GM19238 (cell line): ENCODE data around the gene DAB1.

ENCODE experiments used
- DNase-seq: peaks from one replicate; pipeline ENCODE4 v3.0.0; 2011; ENCODE audit warnings: low spot score; ENCODE audit not compliant: insufficient read length

Gene DAB1

DNA sequence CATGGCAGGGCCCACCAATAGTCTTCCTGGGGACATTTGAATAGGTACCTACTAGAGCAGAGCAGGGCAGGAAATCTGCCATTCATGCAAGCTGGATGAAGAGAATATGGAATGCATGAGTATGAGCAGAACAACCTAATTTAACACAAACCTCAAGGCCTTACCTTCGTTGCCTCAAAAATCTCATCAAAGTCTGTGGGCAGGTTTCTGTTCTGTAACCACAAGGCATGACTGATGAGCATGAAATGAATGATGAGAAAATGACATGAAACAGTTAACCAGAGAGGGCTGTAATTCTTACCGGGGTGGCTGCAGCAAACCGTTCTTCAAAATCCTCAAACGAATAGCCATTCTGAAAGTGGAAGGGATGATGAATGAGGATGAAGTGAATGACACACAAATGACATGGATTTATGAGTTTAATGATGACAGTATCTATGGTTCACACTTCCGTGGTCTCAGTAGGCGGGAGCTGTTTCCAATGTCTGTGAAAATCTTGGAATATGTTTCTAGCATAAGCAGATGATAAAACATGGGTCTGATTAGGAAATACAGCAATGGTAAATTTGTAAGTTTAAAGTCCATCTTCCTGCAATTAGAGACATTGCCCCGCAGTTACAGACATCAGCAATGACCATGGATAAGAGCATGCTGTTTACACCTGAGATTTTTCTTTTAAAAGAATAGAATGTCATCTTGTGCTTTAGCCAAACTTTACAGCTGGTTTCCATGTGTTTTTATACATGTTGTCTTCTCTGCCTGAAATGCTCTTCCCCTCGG, 390.4 kb downstream of the DAB1 start:
- DNase-seq: no peak

DNA sequence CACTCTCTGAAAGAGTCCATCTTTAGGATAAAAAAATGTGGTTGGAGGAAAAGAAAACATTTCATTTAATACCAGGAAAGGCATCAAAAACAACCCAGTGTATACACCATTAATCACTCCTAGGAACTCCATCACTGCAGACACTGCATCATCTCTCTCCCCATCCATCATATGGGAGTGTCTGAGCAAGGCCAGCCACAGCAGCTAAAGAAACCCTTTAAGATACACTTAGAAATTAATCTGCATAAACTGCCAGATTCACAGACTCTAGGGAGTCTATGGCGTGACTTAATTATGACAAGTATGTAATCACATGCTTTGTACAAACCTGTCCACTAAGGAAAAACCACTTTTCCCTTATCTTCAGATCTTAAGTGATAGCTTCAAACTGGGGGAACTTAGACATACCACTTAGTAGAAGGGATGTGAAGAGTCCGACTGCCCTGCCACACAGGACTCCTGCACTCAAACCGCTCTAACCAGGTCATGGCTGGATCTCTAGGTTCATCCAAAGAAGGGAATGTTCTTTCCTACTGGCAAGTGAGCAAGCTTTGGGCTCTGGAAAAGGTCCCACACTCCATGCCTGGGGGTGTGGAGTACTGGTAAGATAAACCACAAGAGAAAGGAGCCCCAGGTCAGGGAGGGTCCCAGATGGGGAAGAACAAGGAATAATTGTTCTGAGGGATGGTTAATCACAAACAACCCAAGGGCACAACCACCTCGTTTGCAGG, 397.1 kb downstream of the DAB1 start:
- no peak for DNase-seq

DNA sequence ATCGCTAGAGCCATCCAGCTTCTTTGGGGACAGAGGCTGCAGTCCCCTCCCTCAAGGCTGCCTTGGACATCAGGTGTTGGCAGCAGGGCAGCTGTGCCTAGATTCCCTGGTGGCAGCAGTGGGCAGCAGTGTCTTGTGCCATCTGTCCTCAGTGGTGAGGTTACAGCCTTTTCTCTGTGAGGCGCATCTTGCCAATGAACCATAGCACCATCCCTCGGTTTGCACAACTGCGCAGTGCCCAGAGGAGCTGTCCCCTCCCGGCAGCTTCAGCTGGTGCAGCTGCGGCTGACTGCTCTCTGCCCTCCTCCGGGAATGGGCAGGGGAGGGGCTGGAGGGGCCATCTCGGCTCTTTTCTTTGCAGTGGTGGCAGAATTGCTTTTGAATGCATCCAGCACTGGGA, 399.0 kb downstream of the DAB1 start:
- DNase-seq: no peak

DNA sequence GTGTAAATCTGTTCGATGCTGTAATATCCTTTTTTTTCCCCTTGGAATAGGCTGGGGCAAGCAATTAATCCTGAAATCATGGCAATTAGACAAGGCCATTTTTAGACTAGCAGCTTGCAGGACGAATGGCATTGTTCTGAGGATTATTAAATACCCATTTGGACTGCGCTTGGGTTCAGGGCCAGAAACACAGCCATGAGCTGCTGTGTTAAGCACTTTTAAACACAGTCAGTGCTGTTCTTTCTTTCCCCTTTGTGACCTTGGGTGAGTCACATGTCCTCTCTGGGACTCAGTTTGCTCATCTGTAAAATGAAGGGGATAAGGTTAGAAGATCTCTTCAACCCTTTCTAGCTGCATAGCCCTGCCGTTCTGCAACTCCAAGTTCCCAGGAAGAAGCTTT, 399.4 kb downstream of the DAB1 start:
- no peak for DNase-seq

DNA sequence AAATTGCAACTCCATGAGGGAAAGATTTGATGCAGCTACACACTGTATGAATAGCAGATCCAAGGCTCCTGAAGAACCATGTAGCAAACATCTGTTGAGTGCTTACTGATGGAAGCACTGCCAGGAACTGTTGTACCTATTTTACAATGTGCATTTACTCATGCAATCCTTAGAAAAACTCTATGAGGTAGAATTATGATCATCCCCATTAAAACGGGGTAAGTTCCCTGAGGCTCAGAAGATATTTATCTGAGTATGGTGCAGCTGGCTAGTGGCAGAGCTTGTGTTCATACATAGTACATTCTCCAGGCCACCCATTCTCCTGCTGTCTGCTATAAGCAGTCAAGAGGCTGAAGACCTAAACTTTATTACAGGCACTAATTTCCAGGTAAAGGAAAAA, 403.6 kb downstream of the DAB1 start:
- DNase-seq: no peak

DNA sequence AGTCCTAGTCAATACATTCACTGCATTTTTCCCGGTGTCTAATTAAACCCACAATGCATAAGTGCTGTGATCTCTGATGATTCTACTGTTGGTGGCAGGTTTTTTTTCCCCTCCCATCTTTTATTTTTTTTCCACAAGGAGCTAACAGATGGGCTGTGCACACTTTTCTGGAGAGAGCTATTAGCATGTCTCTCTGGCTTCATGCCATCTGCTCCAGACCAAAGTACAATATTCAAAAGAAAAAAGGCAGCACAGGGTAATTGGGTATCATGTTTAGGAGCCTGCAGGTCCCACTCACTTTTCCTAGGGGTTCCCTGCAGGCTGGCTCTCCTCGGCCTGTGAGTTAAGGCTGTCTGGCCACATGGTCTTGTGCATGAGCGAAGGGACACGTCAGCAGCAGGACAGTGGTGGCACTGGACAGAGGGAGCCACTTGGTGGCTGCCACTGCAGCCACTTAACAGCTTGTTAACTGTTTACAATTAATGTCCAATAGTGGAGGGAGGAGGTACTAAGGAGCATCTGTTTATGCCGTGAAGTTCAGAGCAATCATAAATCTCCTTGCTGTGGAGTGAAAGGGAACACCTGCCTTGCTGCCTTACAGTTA, 404.5 kb downstream of the DAB1 start:
- DNase-seq: no peak

DNA sequence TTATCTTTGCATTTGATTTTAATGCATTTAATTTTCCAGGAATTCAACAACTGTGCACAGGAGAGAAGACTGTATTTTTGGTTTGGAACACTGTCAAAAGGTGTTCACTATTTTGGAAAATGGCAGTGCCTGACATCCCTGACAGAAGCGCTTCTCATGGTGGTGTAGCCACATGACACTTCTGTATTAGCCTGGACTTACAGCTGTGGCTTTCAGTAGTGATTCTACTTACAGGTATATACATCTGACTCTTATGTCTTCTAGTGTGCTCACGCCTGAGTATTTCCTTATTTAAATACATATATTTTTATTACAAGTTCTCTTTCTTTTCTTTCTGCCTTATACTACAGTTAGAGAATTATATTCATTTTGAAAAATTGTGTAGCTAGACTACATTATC, 405.7 kb downstream of the DAB1 start:
- DNase-seq: no peak

DNA sequence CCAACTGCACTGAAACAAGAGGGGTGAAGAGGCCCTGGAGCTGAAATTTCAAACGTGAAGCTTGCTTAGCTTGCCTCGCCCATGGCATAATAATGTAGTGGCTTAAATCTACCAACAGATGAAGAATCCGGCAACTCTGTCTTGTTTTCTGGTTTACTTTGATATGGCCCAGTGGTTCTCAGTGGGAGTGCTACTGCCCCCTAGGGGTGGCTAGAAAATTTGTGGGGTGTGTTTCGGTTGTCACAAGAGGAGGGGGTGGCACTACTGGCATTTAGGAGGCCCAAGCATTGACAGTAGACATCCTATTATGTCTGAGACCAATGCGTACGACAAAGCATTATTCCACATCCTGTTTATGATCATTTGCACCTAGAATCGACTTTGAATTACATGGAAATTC, 406.1 kb downstream of the DAB1 start:
- no peak for DNase-seq

DNA sequence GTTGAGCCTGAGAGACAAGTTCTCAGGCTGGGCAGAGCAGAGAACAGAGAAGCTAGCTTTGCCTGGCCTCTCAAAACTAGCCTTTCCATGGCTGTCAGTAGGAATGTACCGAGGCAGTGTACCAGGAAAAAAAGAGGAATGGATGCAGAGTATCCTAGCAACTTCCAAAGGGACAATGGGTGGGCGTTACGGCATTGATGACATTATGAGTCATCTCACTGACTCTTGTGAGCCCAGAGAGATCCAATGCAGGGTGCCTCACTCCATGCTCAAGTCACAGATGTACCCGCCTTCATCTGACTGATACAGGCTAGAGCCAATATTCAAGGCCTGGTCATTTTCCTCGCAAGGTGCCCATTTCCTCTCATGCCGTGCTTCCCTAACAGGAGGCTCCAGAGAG, 406.7 kb downstream of the DAB1 start:
- no peak for DNase-seq

DNA sequence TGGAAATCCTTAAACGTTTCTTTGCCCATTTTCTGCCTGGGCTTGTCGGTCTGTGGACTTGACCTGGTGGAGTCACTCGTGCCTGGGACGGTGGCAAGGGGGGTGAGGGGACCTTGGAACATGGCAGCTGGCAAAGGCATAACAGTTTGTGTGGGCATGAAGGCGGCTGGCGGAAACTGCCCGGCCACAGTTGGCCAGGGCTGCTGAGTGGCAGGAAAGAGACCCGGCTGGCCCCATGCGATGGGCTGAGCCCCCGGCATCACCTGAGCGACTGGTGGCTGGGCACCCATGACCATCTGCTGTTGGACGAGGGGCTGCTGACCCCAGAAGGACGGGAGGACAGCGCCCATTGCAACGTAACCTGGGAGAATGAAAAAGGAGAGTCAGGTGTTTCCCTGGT, 408.8 kb downstream of the DAB1 start:
- DNase-seq: no peak

DNA sequence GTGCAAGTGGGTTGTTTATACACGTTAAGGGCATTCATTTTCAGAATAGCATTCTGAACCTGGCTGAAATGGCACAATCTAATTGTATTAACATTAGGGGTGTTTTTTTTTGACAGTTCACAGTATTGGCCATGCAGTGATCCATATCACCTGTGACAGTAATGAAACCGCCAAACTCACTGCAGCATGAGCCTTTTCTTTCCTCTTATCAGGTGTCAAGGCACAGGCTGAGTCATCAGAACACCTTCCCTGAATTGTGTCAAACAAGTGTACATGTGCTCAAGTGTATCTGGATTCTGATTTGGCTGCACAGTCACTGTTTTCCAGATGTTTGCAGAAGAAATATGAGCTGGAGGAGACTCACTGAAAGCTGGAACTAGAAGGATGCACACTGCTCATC, 410.3 kb downstream of the DAB1 start:
- no peak for DNase-seq

DNA sequence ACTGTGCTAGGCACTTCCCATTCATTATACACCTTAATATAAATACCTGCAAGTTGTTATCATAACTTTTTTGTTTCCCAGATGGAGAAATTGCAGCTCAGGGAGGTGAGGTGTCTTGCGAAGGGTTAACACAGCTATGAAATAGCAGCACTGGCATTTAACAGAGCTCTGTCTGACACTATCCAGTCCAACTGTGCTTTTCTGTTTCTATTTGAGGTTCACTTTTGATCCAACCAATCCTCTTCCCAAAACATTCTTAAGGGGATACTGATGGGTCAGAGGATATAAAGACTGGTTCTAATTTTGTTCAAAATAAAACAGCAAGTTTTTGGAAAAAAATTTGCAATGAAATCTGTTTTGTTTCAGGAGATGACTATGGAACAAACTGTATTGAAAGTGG, 411.5 kb downstream of the DAB1 start:
- no peak for DNase-seq

DNA sequence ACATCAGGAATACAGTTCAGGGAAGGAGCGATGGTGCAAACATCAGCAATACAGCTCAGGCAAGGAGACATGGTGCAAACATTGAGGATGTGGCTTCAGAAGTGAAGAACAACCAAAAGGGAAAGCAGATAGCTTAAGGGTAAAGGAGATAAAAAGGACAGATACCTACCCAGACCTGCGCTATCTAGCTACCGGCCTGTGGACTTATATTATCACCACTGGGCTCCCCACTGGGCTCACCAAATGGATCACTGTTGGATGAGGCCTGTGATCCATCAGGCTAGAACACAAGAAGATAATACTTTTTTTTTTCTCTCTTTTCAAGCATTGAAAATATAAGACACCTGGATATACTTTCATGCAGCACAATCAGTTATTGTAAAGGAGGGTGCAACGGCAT, 413.3 kb downstream of the DAB1 start:
- no peak for DNase-seq

DNA sequence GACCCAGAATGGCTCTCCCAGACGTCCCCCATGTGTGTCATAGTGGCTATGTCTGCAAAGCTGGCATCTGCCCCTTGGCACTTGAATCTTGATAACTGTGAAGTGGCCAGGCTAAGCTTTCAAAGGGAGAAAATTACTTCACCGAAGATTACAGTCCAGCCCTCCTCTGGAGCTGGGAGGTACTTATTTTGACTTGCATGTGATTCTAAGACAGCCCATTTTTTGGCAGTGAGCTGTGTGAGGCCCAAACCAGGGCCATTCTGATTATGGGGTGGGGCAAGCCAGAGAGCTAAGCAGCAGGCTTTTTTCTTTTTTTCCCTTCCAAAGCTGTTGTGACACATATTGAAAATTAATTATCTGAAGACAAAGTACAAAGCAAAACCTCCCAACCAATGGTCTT, 415.9 kb downstream of the DAB1 start:
- no peak for DNase-seq

DNA sequence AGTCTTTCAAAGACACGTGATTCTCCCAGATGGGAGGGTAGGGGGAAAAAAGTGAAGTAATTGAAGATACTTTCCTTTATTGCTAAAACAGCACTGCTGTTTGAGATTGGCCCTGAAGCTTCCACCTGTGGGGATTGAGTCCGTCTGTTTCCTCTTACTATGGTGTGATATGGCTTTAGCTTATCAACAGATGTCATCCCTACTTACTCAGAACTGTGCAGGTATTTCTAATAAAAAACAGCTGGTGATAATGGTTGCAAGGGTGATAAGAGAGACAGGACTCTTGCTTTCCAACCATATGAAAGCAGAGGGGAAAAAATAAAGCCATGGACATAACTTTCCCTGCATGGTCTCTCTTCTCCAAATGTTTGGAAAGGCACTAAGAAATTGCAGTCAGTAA, 416.4 kb downstream of the DAB1 start:
- no peak for DNase-seq

DNA sequence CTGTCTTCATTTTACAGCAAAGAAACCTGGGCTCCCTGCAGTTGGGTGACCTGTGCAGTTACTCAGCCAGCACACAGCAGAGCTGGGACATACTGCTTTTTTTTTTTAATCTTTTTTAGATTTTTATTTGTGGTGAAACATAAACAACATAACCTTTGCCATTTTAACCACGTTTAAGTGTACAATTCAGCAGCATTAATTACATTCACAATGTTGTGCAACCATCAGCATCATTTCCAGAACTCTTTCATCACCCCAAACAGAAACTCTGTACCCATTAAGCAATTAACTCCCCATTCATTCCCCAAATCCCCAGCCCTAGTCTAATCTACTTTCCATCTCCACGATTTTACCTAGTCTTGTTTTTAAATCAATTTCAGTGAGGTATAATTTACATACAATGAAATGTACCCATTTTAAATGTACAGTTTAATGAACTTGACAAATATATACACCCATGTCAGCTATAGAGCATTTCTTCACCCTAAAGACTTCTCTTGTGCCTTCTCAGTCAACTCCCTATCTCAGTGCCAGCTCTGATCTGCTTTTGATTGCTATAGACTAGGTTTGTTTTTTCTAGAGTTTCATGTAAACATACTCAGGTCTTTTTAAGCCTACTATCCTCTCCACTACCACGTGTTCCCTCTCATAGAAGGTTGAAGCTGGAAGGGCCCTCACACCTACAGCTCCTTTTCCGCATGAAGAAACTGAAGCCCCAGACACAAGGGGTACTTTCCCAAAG, 420.3 kb downstream of the DAB1 start:
- no peak for DNase-seq

DNA sequence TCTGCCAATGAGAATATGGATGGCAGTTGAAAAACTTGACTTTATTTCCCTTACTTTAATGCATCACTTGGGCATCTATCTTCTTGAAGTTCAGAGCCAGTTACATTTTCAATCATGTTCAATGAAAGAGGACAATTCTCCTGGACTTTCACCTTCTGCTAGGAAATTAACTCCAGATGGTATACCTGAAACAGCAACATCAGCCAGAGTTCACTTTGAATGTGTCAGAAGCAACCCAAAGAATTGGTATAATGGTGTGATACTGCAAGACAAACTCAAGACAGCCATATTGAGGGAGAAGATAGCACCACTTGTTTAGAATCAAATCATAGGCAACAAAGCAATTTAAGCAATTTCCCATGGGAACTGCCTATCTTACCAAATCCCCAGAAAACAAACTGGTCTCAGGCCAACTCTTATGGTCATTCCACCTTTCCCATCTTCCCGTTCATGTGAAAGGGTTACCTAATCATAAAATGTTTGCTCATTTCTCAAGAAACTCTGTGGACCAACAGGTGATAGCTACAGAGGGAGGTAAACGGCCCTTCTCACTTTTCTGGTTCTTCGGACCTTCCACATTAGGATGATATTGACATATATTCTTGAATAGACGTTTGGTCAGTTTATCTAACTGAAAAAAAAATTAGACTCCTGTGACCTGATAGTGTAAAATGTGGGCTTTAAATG, 428.3 kb downstream of the DAB1 start:
- no peak for DNase-seq

DNA sequence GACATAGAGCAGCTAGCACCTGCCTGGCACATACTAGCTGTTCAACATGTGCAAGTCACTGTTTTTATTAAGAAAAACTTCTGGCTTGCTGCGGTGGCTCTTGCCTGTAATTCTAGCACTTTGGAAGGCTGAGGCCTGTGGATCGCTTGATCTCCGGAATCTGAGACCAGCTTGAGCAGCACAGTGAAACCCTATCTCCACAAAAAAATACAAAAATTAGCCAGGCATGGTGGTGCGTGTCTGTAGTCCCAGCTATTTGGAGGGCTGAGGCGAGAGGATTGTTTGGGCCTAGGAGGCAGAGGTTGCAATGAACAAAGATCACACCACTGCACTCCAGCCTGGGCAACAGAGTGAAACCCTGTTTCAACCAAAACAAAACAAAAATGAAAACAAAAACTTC, 430.4 kb downstream of the DAB1 start:
- DNase-seq: no peak

DNA sequence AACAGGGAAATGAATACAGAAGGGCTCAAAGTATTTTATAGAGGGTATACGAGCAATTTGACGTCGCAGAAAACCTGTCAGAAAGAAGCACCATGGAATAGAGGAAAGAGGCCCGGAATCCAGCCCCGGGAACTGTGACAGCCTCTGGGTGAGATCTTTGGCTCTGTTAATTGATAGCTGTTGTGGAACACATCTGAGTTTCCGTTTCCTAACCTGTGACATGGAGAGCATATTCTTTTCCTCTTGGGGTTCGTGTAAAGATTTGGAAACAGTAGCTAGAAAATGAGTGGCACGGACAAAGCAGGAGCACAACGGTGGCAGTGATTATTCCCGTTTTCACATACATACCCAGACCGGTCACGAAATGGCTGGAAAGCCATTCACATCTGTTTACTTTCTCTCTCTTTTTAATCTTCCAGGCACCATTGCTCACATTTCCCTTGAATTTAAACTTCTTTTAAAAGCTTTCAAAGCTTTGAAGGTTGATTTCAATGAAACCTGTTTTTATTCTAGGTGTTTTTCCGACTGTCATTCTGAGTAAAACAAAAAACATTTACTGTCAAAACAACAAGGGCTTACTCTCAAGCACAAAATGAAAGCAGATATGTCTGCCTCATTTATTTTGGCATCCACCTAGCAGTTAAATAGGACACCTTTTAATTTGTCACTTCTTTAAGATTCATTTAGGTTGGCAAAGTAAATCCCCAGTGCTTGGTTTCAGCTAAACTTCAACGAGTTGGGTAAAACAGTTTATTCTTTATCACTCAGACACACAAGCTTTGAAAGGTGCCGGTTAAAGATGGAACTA, 431.3 kb downstream of the DAB1 start:
- DNase-seq: no peak

DNA sequence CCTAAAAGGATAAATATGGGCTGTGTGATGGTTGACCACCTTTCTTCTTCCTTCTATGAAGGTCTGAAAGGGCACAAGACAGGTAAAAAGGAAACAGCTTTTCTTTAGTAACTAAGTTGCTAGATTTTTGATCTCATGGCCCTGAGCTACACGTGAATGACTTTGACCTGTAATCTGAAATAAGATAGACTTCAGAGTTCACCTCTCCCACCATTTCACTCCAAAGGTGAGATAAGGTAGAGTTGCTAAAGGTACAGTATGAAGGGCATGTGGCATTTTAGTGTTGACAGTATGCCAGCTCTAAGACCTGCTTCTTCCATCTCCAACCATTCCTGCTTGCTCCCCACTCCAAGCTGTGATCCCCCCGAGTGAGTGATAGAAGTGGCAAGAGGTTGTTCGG, 432.3 kb downstream of the DAB1 start:
- no peak for DNase-seq

DNA sequence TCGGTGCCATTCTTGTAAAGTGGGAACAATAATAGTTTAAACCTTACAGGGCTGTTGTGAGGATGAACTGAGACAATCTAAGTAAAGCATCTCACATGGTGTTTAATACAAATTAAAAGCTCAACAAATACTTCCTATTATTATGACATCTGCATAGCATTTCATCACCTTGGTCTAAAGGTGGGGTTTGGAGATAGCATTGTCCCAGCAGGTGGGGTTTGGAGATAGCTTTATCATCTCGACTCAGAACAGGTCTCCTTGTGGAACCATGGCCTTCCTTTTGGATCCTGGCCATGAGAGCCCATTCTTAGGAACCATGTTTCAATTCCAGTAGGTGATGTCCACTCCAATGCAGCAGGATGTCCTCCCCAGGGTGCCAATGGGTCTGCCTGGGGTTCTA, 437.5 kb downstream of the DAB1 start:
- DNase-seq: no peak
